Right lobe of liver (tissue), 4 donors: ENCODE measurements around the gene HS3ST2.

Experiments
- POLR2A ChIP-seq: fragments of 450-650 bp; IDR thresholded peaks from one replicate; pipeline ENCODE4 v1.6.1; 2017; ENCODE audit warnings: antibody characterized with exemption, mild to moderate bottlenecking
- TF ChIP-seq, protein P1 (sequence below), 4 donors: fragments of 200-600 bp in 3 of 4; fragments of 450-650 bp in 1 of 4; IDR thresholded peaks; one replicate each; pipeline versions ENCODE4 v1.5.1 to v1.8.0; 2016 to 2022; ENCODE audit warnings: antibody characterized with exemption in 4 of 4, mild to moderate bottlenecking in 2 of 4
- donor health status: DM: no; HTN: no; CAD: no.
- donor health status: DM: no; HTN: no; CAD: no.
- donor health status: DM: no; HTN: yes; CAD: no.

DNA sequence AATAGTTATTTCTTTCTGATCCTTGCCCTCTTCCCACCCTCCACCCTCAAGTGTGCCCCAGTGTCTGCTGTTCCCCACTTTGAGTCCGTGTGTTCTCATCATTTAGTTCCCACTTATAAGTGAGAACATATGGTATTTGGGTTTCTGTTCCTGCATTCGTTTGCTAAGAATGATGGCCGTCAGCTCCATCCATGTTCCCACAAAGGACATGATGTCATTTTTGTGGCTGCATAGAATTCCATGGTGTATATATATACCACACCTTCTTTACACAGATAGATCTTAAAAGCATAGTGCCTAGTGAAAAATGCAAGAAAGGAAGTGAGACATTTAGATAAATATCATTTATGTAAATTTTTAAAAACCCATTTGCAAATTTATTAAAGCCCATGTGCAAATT lies 33.1 kb downstream of the HS3ST2 start:
- TF ChIP-seq, protein P1, sequence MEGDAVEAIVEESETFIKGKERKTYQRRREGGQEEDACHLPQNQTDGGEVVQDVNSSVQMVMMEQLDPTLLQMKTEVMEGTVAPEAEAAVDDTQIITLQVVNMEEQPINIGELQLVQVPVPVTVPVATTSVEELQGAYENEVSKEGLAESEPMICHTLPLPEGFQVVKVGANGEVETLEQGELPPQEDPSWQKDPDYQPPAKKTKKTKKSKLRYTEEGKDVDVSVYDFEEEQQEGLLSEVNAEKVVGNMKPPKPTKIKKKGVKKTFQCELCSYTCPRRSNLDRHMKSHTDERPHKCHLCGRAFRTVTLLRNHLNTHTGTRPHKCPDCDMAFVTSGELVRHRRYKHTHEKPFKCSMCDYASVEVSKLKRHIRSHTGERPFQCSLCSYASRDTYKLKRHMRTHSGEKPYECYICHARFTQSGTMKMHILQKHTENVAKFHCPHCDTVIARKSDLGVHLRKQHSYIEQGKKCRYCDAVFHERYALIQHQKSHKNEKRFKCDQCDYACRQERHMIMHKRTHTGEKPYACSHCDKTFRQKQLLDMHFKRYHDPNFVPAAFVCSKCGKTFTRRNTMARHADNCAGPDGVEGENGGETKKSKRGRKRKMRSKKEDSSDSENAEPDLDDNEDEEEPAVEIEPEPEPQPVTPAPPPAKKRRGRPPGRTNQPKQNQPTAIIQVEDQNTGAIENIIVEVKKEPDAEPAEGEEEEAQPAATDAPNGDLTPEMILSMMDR (IDR thresholded peaks at IDR 0.05), result no peak
- TF ChIP-seq POLR2A, result no peak
